ENCODE data around the gene ANO2.

The ANO2 gene

GRCh38 chr12:5516371-5517241 lies 428.5 kb downstream of the ANO2 start:
- H3K4me1 ChIP-seq (ENCODE audit: control insufficient read depth, insufficient read depth, low read length, unreplicated experiment): no peaks in the 10 kb centered on the region
- no peak overlapping the region for H2AFZ ChIP-seq (ENCODE audit: low read length, unreplicated experiment)
- H3K27me3 ChIP-seq (ENCODE audit: insufficient read depth, low read length): no peaks in the 10 kb centered on the region
- no peaks in the 10 kb centered on the region for H3K36me3 ChIP-seq (ENCODE audit: insufficient read depth, low read length)
- no peak overlapping the region for H3K4me3 ChIP-seq (ENCODE audit: low read depth, low read length)
- no peak overlapping the region for H3K27ac ChIP-seq (ENCODE audit: low read depth, low read length)
- H3K79me2 ChIP-seq (ENCODE audit: control insufficient read depth, insufficient read depth, low read length, unreplicated experiment): no peaks in the 10 kb centered on the region

- Histone ChIP-seq H2AFZ (ENCODE audit: low read length, unreplicated experiment) (no peak overlapping the region), H3K27ac (ENCODE audit: low read depth, low read length) (no peak overlapping the region), H3K79me2 (ENCODE audit: control insufficient read depth, insufficient read depth, low read length, unreplicated experiment) (no peaks in the 10 kb centered on the region), H3K4me1 (ENCODE audit: control insufficient read depth, insufficient read depth, low read length, unreplicated experiment) (no peaks in the 10 kb centered on the region), H3K4me3 (ENCODE audit: low read depth, low read length) (no peak overlapping the region), H3K36me3 (ENCODE audit: insufficient read depth, low read length) (no peaks in the 10 kb centered on the region), H3K27me3 (ENCODE audit: insufficient read depth, low read length) (no peaks in the 10 kb centered on the region)
Observed at GRCh38 chr12:5515458-5515857, 429.6 kb downstream of the ANO2 start.

- H3K27ac ChIP-seq (ENCODE audit: low read depth, low read length): no peak overlapping the region
- no peak overlapping the region for H3K4me3 ChIP-seq (ENCODE audit: low read depth, low read length)
- H3K4me1 ChIP-seq (ENCODE audit: control insufficient read depth, insufficient read depth, low read length, unreplicated experiment): no peaks in the 10 kb centered on the region
- H2AFZ ChIP-seq (ENCODE audit: low read length, unreplicated experiment): no peak overlapping the region
- no peaks in the 10 kb centered on the region for H3K36me3 ChIP-seq (ENCODE audit: insufficient read depth, low read length)
- no peaks in the 10 kb centered on the region for H3K79me2 ChIP-seq (ENCODE audit: control insufficient read depth, insufficient read depth, low read length, unreplicated experiment)
- no peaks in the 10 kb centered on the region for H3K27me3 ChIP-seq (ENCODE audit: insufficient read depth, low read length)
Observed at GRCh38 chr12:5514545-5514944, 430.5 kb downstream of the ANO2 start.

- Histone ChIP-seq H3K27me3 (ENCODE audit: insufficient read depth, low read length) (no peaks in the 10 kb centered on the region), H3K36me3 (ENCODE audit: insufficient read depth, low read length) (no peaks in the 10 kb centered on the region), H3K27ac (ENCODE audit: low read depth, low read length) (no peak overlapping the region), H2AFZ (ENCODE audit: low read length, unreplicated experiment) (no peak overlapping the region), H3K4me3 (ENCODE audit: low read depth, low read length) (no peak overlapping the region), H3K4me1 (ENCODE audit: control insufficient read depth, insufficient read depth, low read length, unreplicated experiment) (no peaks in the 10 kb centered on the region), H3K79me2 (ENCODE audit: control insufficient read depth, insufficient read depth, low read length, unreplicated experiment) (no peaks in the 10 kb centered on the region)
Observed at GRCh38 chr12:5514016-5514415, 431.0 kb downstream of the ANO2 start.

GRCh38 chr12:5513406-5513805 lies 431.7 kb downstream of the ANO2 start:
- H3K27ac ChIP-seq (ENCODE audit: low read depth, low read length): no peak overlapping the region
- H3K4me3 ChIP-seq (ENCODE audit: low read depth, low read length): no peak overlapping the region
- H3K36me3 ChIP-seq (ENCODE audit: insufficient read depth, low read length): no peaks in the 10 kb centered on the region
- H3K79me2 ChIP-seq (ENCODE audit: control insufficient read depth, insufficient read depth, low read length, unreplicated experiment): no peaks in the 10 kb centered on the region
- no peaks in the 10 kb centered on the region for H3K4me1 ChIP-seq (ENCODE audit: control insufficient read depth, insufficient read depth, low read length, unreplicated experiment)
- H2AFZ ChIP-seq (ENCODE audit: low read length, unreplicated experiment): no peak overlapping the region
- H3K27me3 ChIP-seq (ENCODE audit: insufficient read depth, low read length): no peaks in the 10 kb centered on the region
